SH-SY5Y (cell line): ENCODE measurements around the gene CALML4.

Source experiments
- GATA2 ChIP-seq: IDR thresholded peaks from 2 replicates; pipeline ENCODE4 v1.6.1; 2011; ENCODE audit warnings: mild to moderate bottlenecking, low read depth, low read length
- GATA3 ChIP-seq: IDR thresholded peaks from 2 replicates; pipeline ENCODE4 v1.6.1; 2011; ENCODE audit warnings: low read depth, mild to moderate bottlenecking, low read length, moderate library complexity

- TF ChIP-seq GATA2 (no peak), GATA3 (no peak)
These were observed 19.6 kb upstream of the CALML4 start for GRCh38 chr15:68224546-68225250.
